GM23338 (cell line): ENCODE data around the gene HERC5.

ENCODE experiments used
- CREB1 ChIP-seq: fragments of 250-450 bp; sonication (Bioruptor Pico); IDR thresholded peaks from 2 replicates; pipeline ENCODE4 v1.5.0; 2020; ENCODE audit warnings: low read depth, mild to moderate bottlenecking, moderate library complexity
- CTCF ChIP-seq, 2 experiments: fragments of 200-600 bp in 1 of 2; sonication (generic) in 1 of 2; conservative IDR thresholded peaks; 2 replicates each; pipeline versions ENCODE4 v1.5.1 to v1.6.1; 2016 to 2017; ENCODE audit warnings: antibody characterized with exemption in 2 of 2, low read depth in 2 of 2, mild to moderate bottlenecking in 2 of 2, moderate library complexity in 1 of 2
- ETS1 ChIP-seq: IDR thresholded peaks from 2 replicates; pipeline ENCODE4 v1.6.1; 2016; ENCODE audit warnings: antibody characterized with exemption
- EZH2 ChIP-seq: fragments of 200-600 bp; sonication (generic); IDR thresholded peaks from one replicate; pipeline ENCODE4 v1.8.0; 2017; ENCODE audit warnings: antibody characterized with exemption, mild to moderate bottlenecking, low read depth; ENCODE audit not compliant: unreplicated experiment
- EZH2phosphoT487 ChIP-seq: fragments of 200-600 bp; sonication (generic); IDR thresholded peaks from one replicate; pipeline ENCODE4 v1.8.1; 2018; ENCODE audit warnings: antibody characterized with exemption; ENCODE audit not compliant: unreplicated experiment
- JUNB ChIP-seq: IDR thresholded peaks from one replicate; pipeline ENCODE4 v1.6.1; 2016; ENCODE audit warnings: antibody characterized with exemption; ENCODE audit not compliant: unreplicated experiment
- POLR2AphosphoS5 ChIP-seq: IDR thresholded peaks from 2 replicates; pipeline ENCODE4 v1.6.1; 2016; ENCODE audit warnings: antibody characterized with exemption, low read depth
- REST ChIP-seq: IDR thresholded peaks from one replicate; pipeline ENCODE4 v1.6.1; 2018; ENCODE audit warnings: antibody characterized with exemption; ENCODE audit not compliant: unreplicated experiment
- STAT1 ChIP-seq: IDR thresholded peaks from one replicate; pipeline ENCODE4 v1.6.1; 2016; ENCODE audit warnings: antibody characterized with exemption; ENCODE audit not compliant: unreplicated experiment
- ZNF114 ChIP-seq: fragments of 250-450 bp; sonication (Bioruptor Pico); IDR thresholded peaks from 2 replicates; pipeline ENCODE4 v1.5.0; 2020; ENCODE audit warnings: mild to moderate bottlenecking, moderate library complexity
- ZNF331 ChIP-seq: fragments of 250-450 bp; sonication (Bioruptor Pico); IDR thresholded peaks from 2 replicates; pipeline ENCODE4 v1.5.0; 2020; ENCODE audit warnings: low read depth, mild to moderate bottlenecking, moderate library complexity

DNA sequence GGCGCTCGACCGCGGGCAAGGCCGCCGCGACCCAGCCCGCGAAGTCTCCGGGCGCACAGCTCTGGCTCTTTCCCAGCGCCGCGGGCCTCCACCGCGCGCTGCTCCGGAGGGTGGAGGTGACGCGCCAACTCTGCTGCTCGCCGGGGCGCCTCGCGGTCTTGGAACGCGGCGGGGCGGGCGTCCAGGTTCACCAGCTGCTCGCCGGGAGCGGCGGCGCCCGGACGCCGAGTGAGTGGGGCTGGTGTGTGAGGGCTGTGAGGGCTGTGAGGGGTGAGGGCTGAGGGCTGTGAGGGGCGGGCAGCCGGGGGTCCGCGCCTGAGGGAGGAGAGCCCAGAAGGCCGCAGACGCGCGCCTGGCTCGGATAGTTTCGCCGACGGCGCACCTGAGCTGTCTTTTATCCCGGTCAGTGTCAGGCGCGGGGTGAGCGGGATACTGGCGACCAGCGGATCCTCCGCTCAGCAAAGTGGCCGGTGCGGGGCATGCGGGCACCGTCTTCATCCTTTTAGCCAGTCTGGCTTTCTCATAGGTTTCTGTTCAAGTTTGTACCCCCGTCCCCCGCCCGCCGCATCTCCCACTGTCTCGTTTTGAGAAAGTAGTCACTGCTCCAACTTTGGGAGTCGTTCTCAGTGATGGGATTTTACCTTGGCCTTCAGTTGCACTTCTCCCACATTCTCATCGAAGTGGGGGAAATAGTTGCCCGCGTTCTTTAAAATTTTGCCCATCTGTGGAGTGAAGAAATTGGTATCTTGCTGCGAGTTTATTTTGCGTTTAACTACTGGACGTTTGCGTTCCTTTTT, 586 bp downstream of the HERC5 start:
- TF ChIP-seq CTCF (conservative IDR thresholded peaks at IDR 0.05; ENCODE audit: low read depth in 2 of 2) (no peak), REST (no peak), ZNF331 (CRISPR knock-in tag) (no peak), CREB1 (CRISPR knock-in tag) (no peak; the same call in 1 of the 2 replicates), ETS1 (no peak), EZH2phosphoT487 (no peak), POLR2AphosphoS5 (no peak), EZH2 (no peak), ZNF114 (CRISPR knock-in tag) (no peak), JUNB (no peak), STAT1 (no peak)
